Smooth muscle cell (in vitro differentiated cells): ENCODE measurements around the gene CYBA. TPM values are rescaled to one million over a fixed set of nuclear protein-coding genes. Genes with fewer than 3 reads are reported as not detected.

ENCODE experiments used
- DNase-seq: peaks from one replicate; lab custom pipeline; 2025; ENCODE audit not compliant: unreplicated experiment; lab: John Stamatoyannopoulos, UW
- H2AFZ ChIP-seq: fragments of 200-600 bp; sonication (generic); 2 replicates; pipeline ENCODE4 v1.6.0; 2016; ENCODE audit warnings: antibody characterized with exemption, low read depth, mild to moderate bottlenecking
- H3F3A ChIP-seq: fragments of 200-600 bp; sonication (generic); 2 replicates; pipeline ENCODE4 v1.6.0; 2017; ENCODE audit warnings: antibody characterized with exemption, low read depth
- H3K27ac ChIP-seq: fragments of 200-600 bp; sonication (generic); 2 replicates; pipeline ENCODE4 v1.5.1; 2016; ENCODE audit warnings: low read depth, mild to moderate bottlenecking
- H3K27me3 ChIP-seq: fragments of 200-600 bp; sonication (generic); 2 replicates; pipeline ENCODE4 v1.6.1; 2016; ENCODE audit warnings: low read depth, mild to moderate bottlenecking
- H3K36me3 ChIP-seq: fragments of 200-600 bp; sonication (generic); 2 replicates; pipeline ENCODE4 v1.5.1; 2016; ENCODE audit warnings: low read depth
- H3K4me1 ChIP-seq: fragments of 200-600 bp; sonication (generic); 2 replicates; pipeline ENCODE4 v1.5.1; 2016; ENCODE audit warnings: low read depth
- H3K4me2 ChIP-seq: fragments of 200-600 bp; sonication (generic); 2 replicates; pipeline ENCODE4 v1.6.0; 2016; ENCODE audit warnings: mild to moderate bottlenecking
- H3K4me3 ChIP-seq: fragments of 200-600 bp; sonication (generic); 2 replicates; pipeline ENCODE4 v1.5.1; 2016; ENCODE audit warnings: mild to moderate bottlenecking
- H3K79me2 ChIP-seq: fragments of 200-600 bp; sonication (generic); 2 replicates; pipeline ENCODE4 v1.6.0; 2016; ENCODE audit warnings: low read depth, mild to moderate bottlenecking
- H3K9ac ChIP-seq: fragments of 200-600 bp; sonication (generic); 2 replicates; pipeline ENCODE4 v1.6.0; 2016; ENCODE audit warnings: low read depth
- H3K9me3 ChIP-seq: fragments of 200-600 bp; sonication (generic); replicated peaks from 2 replicates; pipeline ENCODE4 v1.5.1; 2016; ENCODE audit warnings: low read depth
- H4K20me1 ChIP-seq: fragments of 200-600 bp; sonication (generic); 2 replicates; pipeline ENCODE4 v1.6.0; 2016; ENCODE audit warnings: low read depth
- WGBS: methylation state at CpG from one replicate; pipeline ENCODE4 v1.1.7; 2016; ENCODE audit warnings: low lambda C conversion rate; 5-methylcytosine and 5-hydroxymethylcytosine counted together
- polyA plus RNA-seq: library from polyadenylated mRNA; unstranded; fragments of >200 nt; fragmentation: Nextera tagmentation; extraction: Ambion mirVana; gene quantifications from 2 replicates; pipeline ENCODE4 v1.2.1, GENCODE V29; 2016
- total RNA-seq: library from RNA; depleted of rRNA; stranded (reverse); fragments of >200 nt; gene quantifications from 2 replicates; pipeline ENCODE4 v1.2.3, GENCODE V29; 2014
- TF ChIP-seq, protein P1 (sequence below): fragments of 200-600 bp; sonication (generic); IDR thresholded peaks from 2 replicates; pipeline ENCODE4 v1.5.1; 2017; ENCODE audit warnings: borderline replicate concordance, mild to moderate bottlenecking, antibody characterized with exemption; ENCODE audit not compliant: insufficient read depth, poor library complexity, severe bottlenecking

Gene CYBA
- total and polyA plus RNA-seq, 2 experiments from 2014 or later = 181 to 388 TPM

DNA sequence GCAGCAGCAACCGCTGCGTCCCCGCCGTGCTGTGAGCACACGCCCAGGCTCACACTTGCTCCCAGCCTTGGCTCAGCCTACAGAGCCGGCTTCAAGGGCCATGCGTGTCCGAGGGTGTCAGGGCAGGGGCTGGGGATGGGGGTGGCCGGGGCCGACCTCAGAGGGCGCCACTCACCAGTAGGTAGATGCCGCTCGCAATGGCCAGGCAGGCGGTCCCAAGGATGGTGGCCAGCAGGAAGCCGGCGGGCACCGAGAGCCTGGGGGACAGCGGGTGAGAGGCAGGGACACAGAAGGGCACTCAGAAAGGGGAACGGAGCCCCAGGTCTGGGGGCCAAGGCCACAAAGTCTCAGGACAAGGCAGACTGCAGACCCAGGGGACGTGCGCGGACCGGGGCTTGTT is 4.9 kb downstream of the CYBA start:
- H3K9me3 ChIP-seq = no peaks in the 10 kb centered on the region
- TF ChIP-seq, protein P1, sequence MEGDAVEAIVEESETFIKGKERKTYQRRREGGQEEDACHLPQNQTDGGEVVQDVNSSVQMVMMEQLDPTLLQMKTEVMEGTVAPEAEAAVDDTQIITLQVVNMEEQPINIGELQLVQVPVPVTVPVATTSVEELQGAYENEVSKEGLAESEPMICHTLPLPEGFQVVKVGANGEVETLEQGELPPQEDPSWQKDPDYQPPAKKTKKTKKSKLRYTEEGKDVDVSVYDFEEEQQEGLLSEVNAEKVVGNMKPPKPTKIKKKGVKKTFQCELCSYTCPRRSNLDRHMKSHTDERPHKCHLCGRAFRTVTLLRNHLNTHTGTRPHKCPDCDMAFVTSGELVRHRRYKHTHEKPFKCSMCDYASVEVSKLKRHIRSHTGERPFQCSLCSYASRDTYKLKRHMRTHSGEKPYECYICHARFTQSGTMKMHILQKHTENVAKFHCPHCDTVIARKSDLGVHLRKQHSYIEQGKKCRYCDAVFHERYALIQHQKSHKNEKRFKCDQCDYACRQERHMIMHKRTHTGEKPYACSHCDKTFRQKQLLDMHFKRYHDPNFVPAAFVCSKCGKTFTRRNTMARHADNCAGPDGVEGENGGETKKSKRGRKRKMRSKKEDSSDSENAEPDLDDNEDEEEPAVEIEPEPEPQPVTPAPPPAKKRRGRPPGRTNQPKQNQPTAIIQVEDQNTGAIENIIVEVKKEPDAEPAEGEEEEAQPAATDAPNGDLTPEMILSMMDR = no peak
- no peaks in the 10 kb centered on the region for H3F3A ChIP-seq
- H3K36me3 ChIP-seq = no peaks in the 10 kb centered on the region
- no peaks in the 10 kb centered on the region for H3K27me3 ChIP-seq
- no peak for DNase-seq
- no peak overlapping the region for H2AFZ ChIP-seq
- H3K4me1 ChIP-seq = no peaks in the 10 kb centered on the region
- H3K9ac ChIP-seq = no peak overlapping the region
- H3K79me2 ChIP-seq = no peaks in the 10 kb centered on the region
- H4K20me1 ChIP-seq = peaks cover 35% of the 10 kb centered on the region
- no peak overlapping the region for H3K4me3 ChIP-seq
- 96% methylated on average over 23 of the region's 23 CpGs for WGBS
- no peak overlapping the region for H3K4me2 ChIP-seq
- no peak overlapping the region for H3K27ac ChIP-seq

DNA sequence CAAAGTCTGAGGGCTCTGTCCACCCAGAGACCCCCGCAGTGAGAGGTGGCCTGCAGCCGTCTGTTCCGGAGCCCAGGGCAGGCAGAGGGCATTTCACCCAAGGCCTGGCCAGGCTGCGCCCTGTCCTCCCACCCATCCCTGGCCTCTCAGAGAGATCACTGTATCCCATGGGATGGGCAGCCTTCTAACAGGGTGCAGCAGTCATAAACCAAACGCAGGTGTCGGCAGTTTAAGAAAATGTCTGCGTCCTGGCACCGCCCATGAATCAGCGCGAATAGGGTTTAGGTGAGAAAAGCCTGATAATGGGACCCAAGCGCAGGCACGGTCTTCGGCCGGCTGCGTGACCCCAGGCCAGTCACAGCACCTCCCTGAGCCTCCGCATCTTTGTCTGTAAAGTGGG is 5.4 kb downstream of the CYBA start:
- DNase-seq = no peak
- Histone ChIP-seq H3K79me2 (no peaks in the 10 kb centered on the region), H3K9me3 (no peaks in the 10 kb centered on the region), H3K36me3 (no peaks in the 10 kb centered on the region), H4K20me1 (peaks cover 35% of the 10 kb centered on the region), H2AFZ (no peak overlapping the region), H3K27ac (no peak overlapping the region), H3F3A (no peaks in the 10 kb centered on the region), H3K4me2 (no peak overlapping the region), H3K27me3 (no peaks in the 10 kb centered on the region), H3K4me3 (no peak overlapping the region), H3K9ac (no peak overlapping the region), H3K4me1 (no peaks in the 10 kb centered on the region)
- TF ChIP-seq, protein P1 = no peak
- 97% methylated on average over 16 of the region's 16 CpGs for WGBS

DNA sequence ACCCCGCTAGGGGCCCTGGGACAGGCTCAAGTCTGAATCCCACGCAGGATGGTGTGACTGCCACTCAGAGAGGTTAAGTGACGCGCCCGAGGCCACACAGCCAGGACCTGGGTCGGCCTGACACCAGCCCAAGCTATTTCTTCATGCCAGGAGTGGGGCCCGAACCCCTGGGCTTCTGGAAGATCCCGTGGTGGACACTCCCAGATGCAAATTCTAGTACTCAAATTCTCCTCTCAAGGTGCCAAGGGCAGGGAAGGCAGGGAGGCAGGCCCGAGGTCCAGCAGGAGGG is 7.3 kb downstream of the CYBA start:
- TF ChIP-seq, protein P1 = no peak
- Histone ChIP-seq H3K9ac (no peak overlapping the region), H4K20me1 (peaks cover 23% of the 10 kb centered on the region), H3K79me2 (no peaks in the 10 kb centered on the region), H3K9me3 (no peaks in the 10 kb centered on the region), H3K4me3 (no peak overlapping the region), H3K4me1 (no peaks in the 10 kb centered on the region), H3K36me3 (no peaks in the 10 kb centered on the region), H3F3A (no peaks in the 10 kb centered on the region), H2AFZ (no peak overlapping the region), H3K27ac (no peak overlapping the region), H3K4me2 (no peak overlapping the region), H3K27me3 (peaks cover 4% of the 10 kb centered on the region)
- WGBS = 91% methylated on average over 9 of the region's 9 CpGs
- no peak for DNase-seq

DNA sequence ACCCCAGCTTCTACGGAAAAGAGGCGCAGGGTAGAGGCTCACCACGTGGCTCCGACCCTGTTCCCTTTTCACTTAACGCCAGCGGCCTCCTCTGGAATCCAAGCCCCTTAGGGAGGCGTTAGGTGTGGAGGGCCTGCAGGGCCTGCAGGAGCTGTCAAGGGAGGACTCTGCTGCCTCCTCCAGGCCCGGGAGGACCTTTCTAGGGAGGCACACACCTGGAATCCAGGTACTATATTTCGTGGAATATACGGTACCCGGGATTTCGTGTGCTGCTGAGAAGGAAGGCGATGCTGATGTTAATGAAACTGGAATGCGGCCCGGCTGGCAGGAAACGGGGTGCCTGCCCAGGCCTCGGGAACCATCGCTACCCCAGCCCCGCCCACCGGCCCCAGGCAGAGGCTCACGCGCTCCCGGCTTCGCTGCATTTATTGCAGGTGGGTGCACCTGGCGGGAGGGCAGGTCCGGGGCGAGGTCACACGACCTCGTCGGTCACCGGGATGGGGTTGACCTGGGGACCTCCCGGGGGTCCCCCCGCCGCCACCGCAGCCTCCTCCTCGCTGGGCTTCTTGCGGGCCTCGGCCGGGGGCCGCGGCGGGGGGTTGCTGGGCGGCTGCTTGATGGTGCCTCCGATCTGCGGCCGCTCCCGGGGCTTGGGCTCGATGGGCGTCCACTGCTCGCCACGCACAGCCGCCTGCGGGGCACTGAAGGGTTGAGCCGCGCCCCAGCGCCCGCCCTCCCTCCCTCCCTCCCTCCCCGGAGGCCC is 7.8 kb downstream of the CYBA start:
- no peak overlapping the region for H2AFZ ChIP-seq
- no peaks in the 10 kb centered on the region for H3F3A ChIP-seq
- H3K9me3 ChIP-seq = no peaks in the 10 kb centered on the region
- no peak overlapping the region for H3K4me2 ChIP-seq
- peaks cover 19% of the 10 kb centered on the region for H4K20me1 ChIP-seq
- H3K27me3 ChIP-seq = peaks cover 4% of the 10 kb centered on the region
- H3K27ac ChIP-seq = no peak overlapping the region
- no peaks in the 10 kb centered on the region for H3K36me3 ChIP-seq
- WGBS = 91% methylated on average over 28 of the region's 58 CpGs
- no peaks in the 10 kb centered on the region for H3K4me1 ChIP-seq
- H3K9ac ChIP-seq = no peak overlapping the region
- H3K4me3 ChIP-seq = no peak overlapping the region
- DNase-seq = no peak
- TF ChIP-seq, protein P1 = no peak
- H3K79me2 ChIP-seq = no peaks in the 10 kb centered on the region
